ENCODE measurements around the gene NOL11.
"Not testable (repeated sequence)": the region's sequence is repeated elsewhere in the genome, so short reads cannot be mapped to it uniquely, and the experiment has no call there.

NOL11 gene

DNA sequence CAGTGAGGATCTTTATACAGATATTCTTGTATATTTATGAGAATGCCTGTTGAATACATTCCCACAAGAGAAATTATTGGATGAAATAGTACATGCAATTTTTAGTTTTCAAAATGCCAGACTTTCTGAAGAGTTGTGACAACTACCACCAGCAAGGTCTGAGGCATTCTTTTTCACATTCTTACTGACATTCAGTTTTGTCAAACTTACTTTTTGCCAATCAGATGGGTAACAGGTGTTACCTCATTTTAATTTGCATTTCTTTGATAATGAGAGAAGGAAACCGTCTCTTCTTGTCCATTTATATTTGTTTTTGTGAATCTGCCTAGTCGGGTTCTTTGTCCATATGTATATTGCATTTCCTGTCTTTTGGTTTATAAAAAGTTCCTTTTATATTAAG, 24.3 kb downstream of the NOL11 start:
- TF ChIP-seq, protein P1, sequence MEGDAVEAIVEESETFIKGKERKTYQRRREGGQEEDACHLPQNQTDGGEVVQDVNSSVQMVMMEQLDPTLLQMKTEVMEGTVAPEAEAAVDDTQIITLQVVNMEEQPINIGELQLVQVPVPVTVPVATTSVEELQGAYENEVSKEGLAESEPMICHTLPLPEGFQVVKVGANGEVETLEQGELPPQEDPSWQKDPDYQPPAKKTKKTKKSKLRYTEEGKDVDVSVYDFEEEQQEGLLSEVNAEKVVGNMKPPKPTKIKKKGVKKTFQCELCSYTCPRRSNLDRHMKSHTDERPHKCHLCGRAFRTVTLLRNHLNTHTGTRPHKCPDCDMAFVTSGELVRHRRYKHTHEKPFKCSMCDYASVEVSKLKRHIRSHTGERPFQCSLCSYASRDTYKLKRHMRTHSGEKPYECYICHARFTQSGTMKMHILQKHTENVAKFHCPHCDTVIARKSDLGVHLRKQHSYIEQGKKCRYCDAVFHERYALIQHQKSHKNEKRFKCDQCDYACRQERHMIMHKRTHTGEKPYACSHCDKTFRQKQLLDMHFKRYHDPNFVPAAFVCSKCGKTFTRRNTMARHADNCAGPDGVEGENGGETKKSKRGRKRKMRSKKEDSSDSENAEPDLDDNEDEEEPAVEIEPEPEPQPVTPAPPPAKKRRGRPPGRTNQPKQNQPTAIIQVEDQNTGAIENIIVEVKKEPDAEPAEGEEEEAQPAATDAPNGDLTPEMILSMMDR (IDR thresholded peaks at IDR 0.05; ENCODE audit: low read depth, low read length) = no peak
- DNase-seq = no peak
- Histone ChIP-seq H3K36me3 (peaks cover 95% of the 10 kb centered on the region), H3K9me3 (no peaks in the 10 kb centered on the region), H3K4me3 (ENCODE audit: low read depth, low read length) (no peak overlapping the region), H3K4me1 (no peaks in the 10 kb centered on the region), H3K27me3 (no peaks in the 10 kb centered on the region)

DNA sequence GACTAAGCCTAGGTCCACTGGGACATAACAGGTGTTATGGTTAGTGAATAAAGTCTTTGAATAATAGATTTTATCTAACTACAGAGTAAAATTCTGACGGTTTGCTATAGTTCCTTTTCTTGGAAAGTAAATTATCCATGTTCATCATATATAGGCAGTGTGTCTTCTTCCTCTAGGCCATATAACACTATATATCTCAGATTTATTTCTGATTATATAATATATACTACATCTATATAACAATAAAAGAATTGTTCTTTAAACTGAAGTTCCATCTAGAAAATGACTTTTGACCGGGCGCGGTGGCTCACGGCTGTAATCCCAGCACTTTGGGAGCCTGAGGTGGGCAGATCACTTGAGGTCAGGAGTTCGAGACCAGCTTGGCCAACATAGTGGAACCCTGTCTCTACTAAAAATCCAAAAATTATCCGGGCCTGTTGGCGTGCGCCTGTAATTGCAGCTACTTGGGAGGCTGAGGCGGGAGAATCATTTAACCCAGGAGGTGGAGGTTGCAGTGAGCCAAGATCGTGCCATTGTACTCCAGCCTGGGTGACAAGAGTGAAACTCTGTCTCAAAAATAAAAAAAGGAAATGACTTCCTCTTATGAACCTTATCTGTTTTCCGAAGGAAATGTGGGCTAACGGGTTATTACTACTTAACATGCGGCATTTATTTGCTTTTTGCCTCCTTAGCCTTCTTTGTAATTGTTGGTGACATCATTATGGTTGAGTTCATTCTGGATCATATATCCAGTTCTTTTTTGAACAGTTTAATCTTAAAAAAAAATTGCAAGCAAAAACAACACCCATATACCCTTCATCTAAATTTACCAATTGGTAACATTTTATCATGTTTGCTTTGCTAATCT, 29.2 kb downstream of the NOL11 start:
- Histone ChIP-seq H3K9me3 (no peaks in the 10 kb centered on the region), H3K4me1 (no peaks in the 10 kb centered on the region), H3K4me3 (ENCODE audit: low read depth, low read length) (no peak overlapping the region), H3K27me3 (no peaks in the 10 kb centered on the region), H3K36me3 (peaks cover 83% of the 10 kb centered on the region)
- TF ChIP-seq, protein P1 (IDR thresholded peaks at IDR 0.05; ENCODE audit: low read depth, low read length) = no peak
- DNase-seq = no peak

DNA sequence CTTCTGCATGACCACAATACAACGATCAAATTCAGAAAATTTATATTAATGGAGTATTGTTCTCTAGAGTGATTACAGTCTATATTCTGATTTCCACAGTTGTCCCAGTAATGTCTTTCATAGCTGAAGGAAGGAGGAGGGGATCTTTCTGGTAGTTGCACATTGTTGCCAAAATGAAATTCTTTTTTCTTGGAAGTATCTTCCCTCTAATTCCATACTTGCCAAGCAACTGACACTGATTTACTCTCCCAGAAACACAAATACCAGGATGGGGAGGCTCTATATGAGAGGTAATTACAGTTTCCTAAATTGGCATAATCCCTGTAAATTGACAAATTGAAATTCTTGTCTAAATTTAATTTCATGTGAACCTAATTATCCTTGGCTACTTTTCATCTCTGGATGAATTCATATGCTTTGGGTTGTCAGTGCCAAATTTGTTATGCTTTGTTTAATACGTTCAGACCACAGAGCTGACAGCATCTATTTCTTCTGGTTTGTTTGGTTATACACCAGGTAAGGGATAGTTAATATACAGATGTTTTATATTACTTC, 30.0 kb downstream of the NOL11 start:
- Histone ChIP-seq H3K4me3 (ENCODE audit: low read depth, low read length) (no peak overlapping the region), H3K27me3 (no peaks in the 10 kb centered on the region), H3K9me3 (no peaks in the 10 kb centered on the region), H3K36me3 (peaks cover 74% of the 10 kb centered on the region), H3K4me1 (no peaks in the 10 kb centered on the region)
- TF ChIP-seq, protein P1 (IDR thresholded peaks at IDR 0.05; ENCODE audit: low read depth, low read length) = no peak
- DNase-seq = no peak

DNA sequence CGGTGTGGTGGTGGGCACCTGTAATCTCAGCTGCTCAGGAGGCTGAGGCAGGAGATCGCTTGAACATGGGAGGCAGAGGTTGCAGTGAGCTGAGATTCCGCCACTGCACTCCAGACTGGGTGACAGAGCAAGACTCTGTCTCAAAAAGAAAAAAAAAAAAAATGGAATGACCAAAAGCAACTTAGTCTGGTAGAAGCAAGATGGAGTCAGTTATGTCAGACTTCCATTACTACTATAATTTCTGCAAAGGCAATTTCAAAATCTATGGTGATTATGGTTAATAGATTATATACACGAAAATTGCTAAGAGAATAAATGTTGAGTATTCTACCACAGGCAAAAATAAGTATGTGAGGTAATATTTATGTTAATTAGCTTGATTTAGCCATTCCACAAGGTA, 32.3 kb downstream of the NOL11 start:
- H3K36me3 ChIP-seq = peaks cover 54% of the 10 kb centered on the region
- TF ChIP-seq, protein P1 (IDR thresholded peaks at IDR 0.05; ENCODE audit: low read depth, low read length) = no peak
- H3K4me3 ChIP-seq (ENCODE audit: low read depth, low read length) = no peak overlapping the region
- no peaks in the 10 kb centered on the region for H3K27me3 ChIP-seq
- no peaks in the 10 kb centered on the region for H3K9me3 ChIP-seq
- H3K4me1 ChIP-seq = no peaks in the 10 kb centered on the region
- no peak for DNase-seq

DNA sequence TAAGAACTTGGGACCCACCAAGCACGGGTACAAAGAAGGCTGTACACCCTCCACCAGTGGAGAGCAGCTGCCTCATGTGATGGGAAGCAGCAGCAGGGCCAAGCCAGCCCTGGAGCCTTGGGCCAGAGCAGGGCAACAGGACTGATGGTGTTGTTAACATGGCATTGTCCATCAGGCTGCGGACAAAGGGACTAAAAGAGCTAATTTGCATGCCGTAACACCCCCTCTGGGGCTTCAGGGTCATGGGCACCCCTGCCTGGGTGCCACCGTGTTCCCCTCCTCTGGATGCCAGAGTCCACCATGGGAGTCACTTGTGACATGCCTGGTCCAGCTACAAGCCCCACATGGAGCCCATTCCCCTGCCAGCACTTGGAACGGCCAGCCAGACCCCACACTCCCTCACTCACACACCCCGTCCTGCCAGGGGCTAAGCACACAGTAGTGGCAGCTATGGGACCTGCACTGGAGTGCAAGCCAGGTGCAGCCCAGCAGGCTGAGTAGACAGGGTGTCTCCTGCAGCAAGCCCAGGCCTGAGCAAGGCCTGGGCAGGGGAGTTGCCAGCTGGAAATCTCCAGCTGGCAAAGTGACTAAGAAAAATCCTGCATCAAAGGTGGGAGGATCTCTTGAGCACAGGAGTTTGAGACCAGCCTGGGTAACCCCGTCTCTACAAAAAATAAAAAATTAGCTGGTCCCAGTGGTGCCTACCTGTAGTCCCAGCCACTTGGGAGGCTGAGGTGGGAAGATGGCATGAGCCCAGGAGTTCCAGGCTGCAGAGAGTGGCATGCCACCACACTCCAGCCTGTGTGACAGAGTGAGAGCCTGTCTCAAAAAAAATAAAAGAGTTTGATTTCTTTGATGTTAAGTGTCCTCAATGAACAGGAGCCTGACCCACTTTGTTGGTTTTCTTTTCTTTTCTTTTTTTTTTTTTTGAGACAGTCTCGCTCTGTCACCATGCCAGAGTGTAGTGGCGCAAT, 33.7 kb downstream of the NOL11 start:
- Histone ChIP-seq H3K36me3 (peaks cover 42% of the 10 kb centered on the region), H3K27me3 (no peaks in the 10 kb centered on the region), H3K9me3 (no peaks in the 10 kb centered on the region), H3K4me3 (ENCODE audit: low read depth, low read length) (no peak overlapping the region), H3K4me1 (no peaks in the 10 kb centered on the region)
- TF ChIP-seq, protein P1 (IDR thresholded peaks at IDR 0.05; ENCODE audit: low read depth, low read length) = no peak
- DNase-seq = no peak

DNA sequence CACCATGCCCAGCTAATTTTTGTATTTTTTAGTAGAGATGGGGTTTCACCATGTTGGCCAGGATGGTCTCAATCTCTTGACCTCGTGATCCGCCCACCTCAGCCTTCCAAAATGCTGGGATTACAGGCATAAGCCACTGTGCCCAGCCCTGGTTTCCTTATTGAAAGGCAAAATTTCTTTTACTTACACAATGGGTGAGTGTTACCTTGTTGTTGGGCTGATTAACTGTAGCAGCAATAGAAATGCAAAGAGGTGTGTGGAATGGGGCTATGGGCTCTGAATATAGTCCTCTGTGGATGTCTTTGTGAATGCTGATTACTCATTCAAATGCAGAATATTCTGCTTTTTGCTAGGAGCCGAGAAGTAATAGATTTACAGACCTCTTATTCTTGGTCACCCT, 34.4 kb downstream of the NOL11 start:
- H3K4me1 ChIP-seq; H3K27me3 ChIP-seq; H3K4me3 ChIP-seq (ENCODE audit: low read depth, low read length); H3K9me3 ChIP-seq; DNase-seq: not testable (repeated sequence)
- H3K36me3 ChIP-seq = peaks cover 35% of the 10 kb centered on the region

All from BE2C (cell line).